ENCODE data around the gene SFTPD. TPM values are rescaled to one million over a fixed set of nuclear protein-coding genes. Genes with fewer than 3 reads are reported as not detected.

Gene SFTPD
- total RNA-seq, 1 donor from 2014 or later: not detected

GRCh38 chr10:79938728-79939406 lies 10.0 kb downstream of the SFTPD start:
- no peak for TF ChIP-seq CTCF (IDR thresholded peaks at IDR 0.05; ENCODE audit: insufficient read depth, low read length, poor library complexity, severe bottlenecking)
- no peak overlapping the region for H3K4me3 ChIP-seq (ENCODE audit: low read depth, low read length)
- no peaks in the 10 kb centered on the region for H3K36me3 ChIP-seq (ENCODE audit: control insufficient read depth, insufficient read depth, low read length)
- H3K27me3 ChIP-seq (ENCODE audit: control insufficient read depth, insufficient read depth, low read length): peaks cover 3% of the 10 kb centered on the region
- DNase-seq (ENCODE audit: low read depth): no peak

GRCh38 chr10:79937701-79938151 lies 11.2 kb downstream of the SFTPD start:
- Histone ChIP-seq H3K27me3 (ENCODE audit: control insufficient read depth, insufficient read depth, low read length) (no peaks in the 10 kb centered on the region), H3K36me3 (ENCODE audit: control insufficient read depth, insufficient read depth, low read length) (no peaks in the 10 kb centered on the region)
- no peak for TF ChIP-seq CTCF (IDR thresholded peaks at IDR 0.05; ENCODE audit: insufficient read depth, low read length, poor library complexity, severe bottlenecking)

GRCh38 chr10:79936625-79937615 lies 12.0 kb downstream of the SFTPD start:
- Histone ChIP-seq H3K27me3 (ENCODE audit: control insufficient read depth, insufficient read depth, low read length) (no peaks in the 10 kb centered on the region), H3K4me3 (ENCODE audit: low read depth, low read length) (no peak overlapping the region), H3K36me3 (ENCODE audit: control insufficient read depth, insufficient read depth, low read length) (no peaks in the 10 kb centered on the region)
- no peak for TF ChIP-seq CTCF (IDR thresholded peaks at IDR 0.05; ENCODE audit: insufficient read depth, low read length, poor library complexity, severe bottlenecking)
- no peak for DNase-seq (ENCODE audit: low read depth)

More at GRCh38 chr10:79937701-79938151, 11.2 kb downstream of the SFTPD start:
- no peak overlapping the region for H3K4me3 ChIP-seq (ENCODE audit: low read depth, low read length)
- no peak for DNase-seq (ENCODE audit: low read depth)

GRCh38 chr10:79933961-79934360 lies 14.9 kb downstream of the SFTPD start:
- no peak for DNase-seq (ENCODE audit: low read depth)
- H3K4me3 ChIP-seq (ENCODE audit: low read depth, low read length): no peak overlapping the region
- H3K36me3 ChIP-seq (ENCODE audit: control insufficient read depth, insufficient read depth, low read length): no peaks in the 10 kb centered on the region
- no peak for TF ChIP-seq CTCF (IDR thresholded peaks at IDR 0.05; ENCODE audit: insufficient read depth, low read length, poor library complexity, severe bottlenecking)
- peaks cover 8% of the 10 kb centered on the region for H3K27me3 ChIP-seq (ENCODE audit: control insufficient read depth, insufficient read depth, low read length)

- Histone ChIP-seq H3K4me3 (ENCODE audit: low read depth, low read length) (no peak overlapping the region), H3K27me3 (ENCODE audit: control insufficient read depth, insufficient read depth, low read length) (peaks cover 8% of the 10 kb centered on the region), H3K36me3 (ENCODE audit: control insufficient read depth, insufficient read depth, low read length) (no peaks in the 10 kb centered on the region)
- no peak for TF ChIP-seq CTCF (IDR thresholded peaks at IDR 0.05; ENCODE audit: insufficient read depth, low read length, poor library complexity, severe bottlenecking)
- DNase-seq (ENCODE audit: low read depth): no peak
Measured at GRCh38 chr10:79932841-79933379, 16.0 kb downstream of the SFTPD start.
